ENCODE data around the gene MEIOB.

MEIOB gene

DNA sequence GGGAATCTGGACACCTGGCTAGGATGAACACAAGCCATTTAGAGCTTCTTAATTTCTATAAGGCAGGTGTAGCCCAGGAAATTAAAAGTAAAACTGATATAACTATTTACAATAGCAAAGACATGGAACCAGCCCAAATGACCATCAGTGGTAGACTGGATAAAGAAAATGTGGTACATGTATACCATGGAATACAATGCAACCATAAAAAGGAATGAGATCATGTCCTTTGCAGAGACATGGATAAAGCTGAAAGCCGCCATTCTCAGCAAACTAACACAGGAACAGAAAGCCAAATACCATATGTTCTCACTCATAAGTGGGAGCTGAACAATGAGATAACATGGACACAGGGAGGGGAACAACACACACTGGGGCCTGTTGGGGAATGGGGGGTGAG, 25.5 kb downstream of the MEIOB start:
- ATAC-seq = no peak
- TF ChIP-seq ZNF8 (CRISPR knock-in tag; IDR thresholded peaks at IDR 0.05) = peak; percentile 84
- no peak for TF ChIP-seq PPARA (CRISPR knock-in tag; IDR thresholded peaks at IDR 0.05; ENCODE audit: borderline replicate concordance)
- no peak for TF ChIP-seq OSR1 (CRISPR knock-in tag; IDR thresholded peaks at IDR 0.05)
- TF ChIP-seq, protein P1, sequence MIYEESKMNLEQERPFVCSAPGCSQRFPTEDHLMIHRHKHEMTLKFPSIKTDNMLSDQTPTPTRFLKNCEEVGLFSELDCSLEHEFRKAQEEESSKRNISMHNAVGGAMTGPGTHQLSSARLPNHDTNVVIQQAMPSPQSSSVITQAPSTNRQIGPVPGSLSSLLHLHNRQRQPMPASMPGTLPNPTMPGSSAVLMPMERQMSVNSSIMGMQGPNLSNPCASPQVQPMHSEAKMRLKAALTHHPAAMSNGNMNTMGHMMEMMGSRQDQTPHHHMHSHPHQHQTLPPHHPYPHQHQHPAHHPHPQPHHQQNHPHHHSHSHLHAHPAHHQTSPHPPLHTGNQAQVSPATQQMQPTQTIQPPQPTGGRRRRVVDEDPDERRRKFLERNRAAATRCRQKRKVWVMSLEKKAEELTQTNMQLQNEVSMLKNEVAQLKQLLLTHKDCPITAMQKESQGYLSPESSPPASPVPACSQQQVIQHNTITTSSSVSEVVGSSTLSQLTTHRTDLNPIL (CRISPR knock-in tag; IDR thresholded peaks at IDR 0.05; ENCODE audit: low read depth) = no peak
- no peak for TF ChIP-seq RARB (CRISPR knock-in tag; IDR thresholded peaks at IDR 0.05)
- no peak for TF ChIP-seq BACH2 (CRISPR knock-in tag; IDR thresholded peaks at IDR 0.05; ENCODE audit: borderline replicate concordance)
- no peak for TF ChIP-seq ARNTL (CRISPR knock-in tag; IDR thresholded peaks at IDR 0.05; ENCODE audit: borderline replicate concordance, low read depth)
- no peak for TF ChIP-seq ZC3H10 (CRISPR knock-in tag; IDR thresholded peaks at IDR 0.05)

DNA sequence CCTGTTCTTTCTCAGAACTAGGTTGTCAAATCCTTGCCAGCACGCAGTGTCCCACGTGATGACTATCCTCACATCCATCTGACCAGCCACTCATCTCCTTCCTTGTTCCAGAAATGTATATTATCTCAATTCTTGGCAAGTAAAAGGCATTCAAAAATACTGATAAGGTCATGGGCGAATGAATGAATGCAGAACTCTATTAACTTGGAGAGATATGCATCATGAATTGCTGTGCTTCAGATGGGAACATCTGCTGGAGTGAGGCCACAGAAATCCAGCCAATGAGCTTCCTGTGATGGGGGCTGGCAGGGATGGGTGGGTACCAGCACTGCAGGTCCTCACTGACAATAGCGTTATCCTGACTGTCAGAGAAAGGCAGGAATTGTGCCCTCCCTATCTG, 26.0 kb downstream of the MEIOB start:
- ATAC-seq = no peak
- TF ChIP-seq, protein P2, sequence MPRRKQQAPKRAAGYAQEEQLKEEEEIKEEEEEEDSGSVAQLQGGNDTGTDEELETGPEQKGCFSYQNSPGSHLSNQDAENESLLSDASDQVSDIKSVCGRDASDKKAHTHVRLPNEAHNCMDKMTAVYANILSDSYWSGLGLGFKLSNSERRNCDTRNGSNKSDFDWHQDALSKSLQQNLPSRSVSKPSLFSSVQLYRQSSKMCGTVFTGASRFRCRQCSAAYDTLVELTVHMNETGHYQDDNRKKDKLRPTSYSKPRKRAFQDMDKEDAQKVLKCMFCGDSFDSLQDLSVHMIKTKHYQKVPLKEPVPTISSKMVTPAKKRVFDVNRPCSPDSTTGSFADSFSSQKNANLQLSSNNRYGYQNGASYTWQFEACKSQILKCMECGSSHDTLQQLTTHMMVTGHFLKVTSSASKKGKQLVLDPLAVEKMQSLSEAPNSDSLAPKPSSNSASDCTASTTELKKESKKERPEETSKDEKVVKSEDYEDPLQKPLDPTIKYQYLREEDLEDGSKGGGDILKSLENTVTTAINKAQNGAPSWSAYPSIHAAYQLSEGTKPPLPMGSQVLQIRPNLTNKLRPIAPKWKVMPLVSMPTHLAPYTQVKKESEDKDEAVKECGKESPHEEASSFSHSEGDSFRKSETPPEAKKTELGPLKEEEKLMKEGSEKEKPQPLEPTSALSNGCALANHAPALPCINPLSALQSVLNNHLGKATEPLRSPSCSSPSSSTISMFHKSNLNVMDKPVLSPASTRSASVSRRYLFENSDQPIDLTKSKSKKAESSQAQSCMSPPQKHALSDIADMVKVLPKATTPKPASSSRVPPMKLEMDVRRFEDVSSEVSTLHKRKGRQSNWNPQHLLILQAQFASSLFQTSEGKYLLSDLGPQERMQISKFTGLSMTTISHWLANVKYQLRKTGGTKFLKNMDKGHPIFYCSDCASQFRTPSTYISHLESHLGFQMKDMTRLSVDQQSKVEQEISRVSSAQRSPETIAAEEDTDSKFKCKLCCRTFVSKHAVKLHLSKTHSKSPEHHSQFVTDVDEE (CRISPR knock-in tag; IDR thresholded peaks at IDR 0.05) = peak; percentile 44; the same call in 1 of the 2 replicates
- TF ChIP-seq, protein P3, sequence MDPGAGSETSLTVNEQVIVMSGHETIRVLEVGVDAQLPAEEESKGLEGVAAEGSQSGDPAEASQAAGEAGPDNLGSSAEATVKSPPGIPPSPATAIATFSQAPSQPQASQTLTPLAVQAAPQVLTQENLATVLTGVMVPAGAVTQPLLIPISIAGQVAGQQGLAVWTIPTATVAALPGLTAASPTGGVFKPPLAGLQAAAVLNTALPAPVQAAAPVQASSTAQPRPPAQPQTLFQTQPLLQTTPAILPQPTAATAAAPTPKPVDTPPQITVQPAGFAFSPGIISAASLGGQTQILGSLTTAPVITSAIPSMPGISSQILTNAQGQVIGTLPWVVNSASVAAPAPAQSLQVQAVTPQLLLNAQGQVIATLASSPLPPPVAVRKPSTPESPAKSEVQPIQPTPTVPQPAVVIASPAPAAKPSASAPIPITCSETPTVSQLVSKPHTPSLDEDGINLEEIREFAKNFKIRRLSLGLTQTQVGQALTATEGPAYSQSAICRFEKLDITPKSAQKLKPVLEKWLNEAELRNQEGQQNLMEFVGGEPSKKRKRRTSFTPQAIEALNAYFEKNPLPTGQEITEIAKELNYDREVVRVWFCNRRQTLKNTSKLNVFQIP (CRISPR knock-in tag; IDR thresholded peaks at IDR 0.05; ENCODE audit: borderline replicate concordance, low read depth) = no peak
- TF ChIP-seq ISL1 (CRISPR knock-in tag; IDR thresholded peaks at IDR 0.05) = 0 out of 2 replicates have a peak, but pooled peaks have one; percentile 18

DNA sequence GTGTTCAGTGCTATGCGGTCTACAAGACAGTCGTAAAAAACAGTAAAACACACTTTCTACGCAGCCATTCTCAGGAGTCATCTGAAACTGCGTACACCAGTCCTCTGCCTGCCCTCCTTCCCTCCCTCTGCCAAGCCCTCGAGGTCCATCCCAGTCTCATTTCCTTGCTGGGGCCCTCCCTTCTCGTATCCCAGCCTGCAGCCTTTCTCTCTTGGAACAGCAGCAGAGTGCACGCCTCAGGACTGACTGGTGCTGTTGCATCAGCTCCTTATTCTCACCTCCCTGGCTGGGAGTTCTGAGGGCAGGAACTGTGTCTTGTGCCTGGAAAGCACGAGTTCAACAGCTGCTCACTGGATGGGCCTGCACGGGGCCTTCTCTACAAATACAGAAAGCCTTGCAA, 32.4 kb downstream of the MEIOB start:
- no peak for ATAC-seq

More for the DNA sequence above, 32.4 kb downstream of the MEIOB start:
- TF ChIP-seq ESRRG (CRISPR knock-in tag; IDR thresholded peaks at IDR 0.05) = no peak
- TF ChIP-seq, protein P4, sequence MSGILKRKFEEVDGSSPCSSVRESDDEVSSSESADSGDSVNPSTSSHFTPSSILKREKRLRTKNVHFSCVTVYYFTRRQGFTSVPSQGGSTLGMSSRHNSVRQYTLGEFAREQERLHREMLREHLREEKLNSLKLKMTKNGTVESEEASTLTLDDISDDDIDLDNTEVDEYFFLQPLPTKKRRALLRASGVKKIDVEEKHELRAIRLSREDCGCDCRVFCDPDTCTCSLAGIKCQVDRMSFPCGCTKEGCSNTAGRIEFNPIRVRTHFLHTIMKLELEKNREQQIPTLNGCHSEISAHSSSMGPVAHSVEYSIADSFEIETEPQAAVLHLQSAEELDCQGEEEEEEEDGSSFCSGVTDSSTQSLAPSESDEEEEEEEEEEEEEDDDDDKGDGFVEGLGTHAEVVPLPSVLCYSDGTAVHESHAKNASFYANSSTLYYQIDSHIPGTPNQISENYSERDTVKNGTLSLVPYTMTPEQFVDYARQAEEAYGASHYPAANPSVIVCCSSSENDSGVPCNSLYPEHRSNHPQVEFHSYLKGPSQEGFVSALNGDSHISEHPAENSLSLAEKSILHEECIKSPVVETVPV (CRISPR knock-in tag; IDR thresholded peaks at IDR 0.05) = no peak
- TF ChIP-seq, protein P5, sequence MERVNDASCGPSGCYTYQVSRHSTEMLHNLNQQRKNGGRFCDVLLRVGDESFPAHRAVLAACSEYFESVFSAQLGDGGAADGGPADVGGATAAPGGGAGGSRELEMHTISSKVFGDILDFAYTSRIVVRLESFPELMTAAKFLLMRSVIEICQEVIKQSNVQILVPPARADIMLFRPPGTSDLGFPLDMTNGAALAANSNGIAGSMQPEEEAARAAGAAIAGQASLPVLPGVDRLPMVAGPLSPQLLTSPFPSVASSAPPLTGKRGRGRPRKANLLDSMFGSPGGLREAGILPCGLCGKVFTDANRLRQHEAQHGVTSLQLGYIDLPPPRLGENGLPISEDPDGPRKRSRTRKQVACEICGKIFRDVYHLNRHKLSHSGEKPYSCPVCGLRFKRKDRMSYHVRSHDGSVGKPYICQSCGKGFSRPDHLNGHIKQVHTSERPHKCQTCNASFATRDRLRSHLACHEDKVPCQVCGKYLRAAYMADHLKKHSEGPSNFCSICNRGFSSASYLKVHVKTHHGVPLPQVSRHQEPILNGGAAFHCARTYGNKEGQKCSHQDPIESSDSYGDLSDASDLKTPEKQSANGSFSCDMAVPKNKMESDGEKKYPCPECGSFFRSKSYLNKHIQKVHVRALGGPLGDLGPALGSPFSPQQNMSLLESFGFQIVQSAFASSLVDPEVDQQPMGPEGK (CRISPR knock-in tag; IDR thresholded peaks at IDR 0.05; ENCODE audit: borderline replicate concordance) = no peak
- no peak for TF ChIP-seq GLIS3 (CRISPR knock-in tag; IDR thresholded peaks at IDR 0.05)
- TF ChIP-seq BACH2 (CRISPR knock-in tag; IDR thresholded peaks at IDR 0.05; ENCODE audit: borderline replicate concordance) = no peak
- TF ChIP-seq ZNF8 (CRISPR knock-in tag; IDR thresholded peaks at IDR 0.05) = no peak
- no peak for TF ChIP-seq TCF4 (CRISPR knock-in tag; IDR thresholded peaks at IDR 0.05; ENCODE audit: borderline replicate concordance)
- TF ChIP-seq OSR1 (CRISPR knock-in tag; IDR thresholded peaks at IDR 0.05) = no peak
- TF ChIP-seq, protein P2 (CRISPR knock-in tag; IDR thresholded peaks at IDR 0.05) = no peak
- no peak for TF ChIP-seq ZC3H10 (CRISPR knock-in tag; IDR thresholded peaks at IDR 0.05)
- TF ChIP-seq ZNF70 (CRISPR knock-in tag; IDR thresholded peaks at IDR 0.05) = no peak
